ENCODE data around the gene NEK6. TPM values are rescaled to one million over a fixed set of nuclear protein-coding genes. Genes with fewer than 3 reads are reported as not detected.

The NEK6 gene
- total RNA-seq, 6 experiments from 2014 or later = 61.6 to 128 (median 67.5) TPM

DNA sequence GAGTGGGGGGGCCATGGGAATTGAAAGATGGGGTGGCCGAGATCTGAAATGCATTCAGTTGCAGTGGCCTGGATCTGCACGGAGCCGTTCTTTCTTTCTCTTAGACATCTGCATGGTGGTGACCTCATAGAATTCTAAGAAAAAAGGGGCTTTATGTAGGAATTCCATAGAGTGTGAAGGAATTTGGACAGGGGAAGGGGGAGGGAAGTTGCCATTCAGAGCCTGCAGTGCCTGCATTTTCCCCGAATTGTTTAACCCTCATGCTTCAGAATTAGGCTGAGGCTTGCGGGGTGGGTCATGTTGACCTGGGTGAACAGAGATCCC is 4.9 kb downstream of the NEK6 start:
- Histone ChIP-seq H3K9me3 (no peaks in the 10 kb centered on the region), H3K27ac (peak overlapping the region in 1 of 3 donors; percentile 99), H3K36me3 (no peaks in the 10 kb centered on the region), H3K4me1 (peaks cover 0 to 77% (median 37%) of the 10 kb centered on the region in 4 donors), H3K4me3 (no peak overlapping the region), H3K27me3 (no peaks in the 10 kb centered on the region)
- TF ChIP-seq CTCF (IDR thresholded peaks at IDR 0.05) (no peak), POLR2A (IDR thresholded peaks at IDR 0.05) (no peak)
- WGBS (ENCODE audit: insufficient coverage, low coverage, low lambda C conversion rate, missing lambda C conversion rate) = 61% methylated on average over 2 of the region's 5 CpGs
- intact Hi-C loops (cut with DNase I) = no loop called here
- no peak for DNase-seq
- ATAC-seq = no peak

DNA sequence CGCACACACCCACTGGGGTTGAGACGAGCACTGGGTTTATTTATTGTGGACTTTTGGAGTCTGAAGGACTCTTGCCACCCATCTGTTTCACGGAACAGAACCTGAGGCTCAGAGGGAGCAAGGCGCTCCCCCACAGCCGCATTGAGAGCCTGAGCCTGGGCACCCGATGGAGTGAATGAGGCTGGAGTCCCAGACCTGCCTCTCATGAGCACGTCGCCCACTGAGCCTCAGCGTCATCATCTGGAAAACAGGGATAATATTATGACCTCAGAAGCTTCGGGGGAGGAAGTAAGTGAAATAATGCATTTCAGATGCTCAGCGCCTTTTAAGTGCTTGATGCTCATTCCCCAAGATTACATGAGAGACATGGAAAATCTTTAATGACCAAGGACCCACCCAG is 5.5 kb downstream of the NEK6 start:
- H3K4me3 ChIP-seq = no peak overlapping the region
- H3K27ac ChIP-seq = peak overlapping the region; percentile 41 to 50 (median 48)
- WGBS (ENCODE audit: insufficient coverage, low coverage, low lambda C conversion rate, missing lambda C conversion rate) = 83% methylated on average over 5 of the region's 11 CpGs
- H3K36me3 ChIP-seq = no peaks in the 10 kb centered on the region
- no peaks in the 10 kb centered on the region for H3K9me3 ChIP-seq
- TF ChIP-seq CTCF (IDR thresholded peaks at IDR 0.05) (no peak), POLR2A (IDR thresholded peaks at IDR 0.05) (no peak)
- H3K27me3 ChIP-seq = no peaks in the 10 kb centered on the region
- H3K4me1 ChIP-seq = peaks cover 0 to 78% (median 38%) of the 10 kb centered on the region in 4 donors
- DNase-seq (no peak), ATAC-seq (no peak)
- intact Hi-C loops (cut with DNase I) = no loop called here

GRCh38 chr9:124263800-124264426 is 6.2 kb downstream of the NEK6 start:
- intact Hi-C loops (cut with DNase I) = no loop called here
- H3K4me1 ChIP-seq = peaks cover 0 to 78% (median 38%) of the 10 kb centered on the region in 4 donors

GRCh38 chr9:124264823-124265233 is 7.1 kb downstream of the NEK6 start:
- Histone ChIP-seq H3K4me1 (peaks cover 0 to 82% (median 41%) of the 10 kb centered on the region in 4 donors), H3K36me3 (no peaks in the 10 kb centered on the region), H3K9me3 (no peaks in the 10 kb centered on the region), H3K27ac (peak overlapping the region in 2 of 3 donors; percentile 48 to 50), H3K27me3 (no peaks in the 10 kb centered on the region), H3K4me3 (no peak overlapping the region)
- ATAC-seq (peak in 1 of 4 donors; percentile 13), DNase-seq (no peak)
- TF ChIP-seq POLR2A (IDR thresholded peaks at IDR 0.05) (no peak), CTCF (IDR thresholded peaks at IDR 0.05) (no peak)
- 33% methylated on average over 6 of the region's 8 CpGs for WGBS (ENCODE audit: insufficient coverage, low coverage, low lambda C conversion rate, missing lambda C conversion rate)
- intact Hi-C loops (cut with DNase I) = no loop called here

More at GRCh38 chr9:124263800-124264426, 6.2 kb downstream of the NEK6 start:
- Histone ChIP-seq H3K27ac (peak overlapping the region; percentile 41 to 50 (median 48)), H3K36me3 (no peaks in the 10 kb centered on the region), H3K27me3 (no peaks in the 10 kb centered on the region), H3K9me3 (no peaks in the 10 kb centered on the region), H3K4me3 (no peak overlapping the region)
- TF ChIP-seq CTCF (IDR thresholded peaks at IDR 0.05) (no peak), POLR2A (IDR thresholded peaks at IDR 0.05) (peak; percentile 60)
- 33% methylated on average over 14 of the region's 22 CpGs for WGBS (ENCODE audit: insufficient coverage, low coverage, low lambda C conversion rate, missing lambda C conversion rate)
- ATAC-seq (peak; percentile 37 to 69 (median 66)), DNase-seq (peak; percentile 50 to 74 (median 71))
